Peyer's patch (tissue), 4 donors: ENCODE data around the gene TKFC.

ENCODE experiments used
- POLR2A ChIP-seq, 2 donors: fragments of 450-650 bp; IDR thresholded peaks; one replicate each; pipeline ENCODE4 v1.5.1; 2017; ENCODE audit warnings: antibody characterized with exemption in 2 of 2, mild to moderate bottlenecking in 2 of 2, moderate library complexity in 2 of 2
- TF ChIP-seq, protein P1 (sequence below), 6 experiments: fragments of 450-650 bp in 4 of 6; fragments of 200-600 bp in 2 of 6; sonication (generic) in 1 of 6; IDR thresholded peaks; one replicate each; pipeline ENCODE4 v1.5.1; 2017 to 2019; ENCODE audit warnings: antibody characterized with exemption in 6 of 6, mild to moderate bottlenecking in 3 of 6, moderate library complexity in 1 of 6

DNA sequence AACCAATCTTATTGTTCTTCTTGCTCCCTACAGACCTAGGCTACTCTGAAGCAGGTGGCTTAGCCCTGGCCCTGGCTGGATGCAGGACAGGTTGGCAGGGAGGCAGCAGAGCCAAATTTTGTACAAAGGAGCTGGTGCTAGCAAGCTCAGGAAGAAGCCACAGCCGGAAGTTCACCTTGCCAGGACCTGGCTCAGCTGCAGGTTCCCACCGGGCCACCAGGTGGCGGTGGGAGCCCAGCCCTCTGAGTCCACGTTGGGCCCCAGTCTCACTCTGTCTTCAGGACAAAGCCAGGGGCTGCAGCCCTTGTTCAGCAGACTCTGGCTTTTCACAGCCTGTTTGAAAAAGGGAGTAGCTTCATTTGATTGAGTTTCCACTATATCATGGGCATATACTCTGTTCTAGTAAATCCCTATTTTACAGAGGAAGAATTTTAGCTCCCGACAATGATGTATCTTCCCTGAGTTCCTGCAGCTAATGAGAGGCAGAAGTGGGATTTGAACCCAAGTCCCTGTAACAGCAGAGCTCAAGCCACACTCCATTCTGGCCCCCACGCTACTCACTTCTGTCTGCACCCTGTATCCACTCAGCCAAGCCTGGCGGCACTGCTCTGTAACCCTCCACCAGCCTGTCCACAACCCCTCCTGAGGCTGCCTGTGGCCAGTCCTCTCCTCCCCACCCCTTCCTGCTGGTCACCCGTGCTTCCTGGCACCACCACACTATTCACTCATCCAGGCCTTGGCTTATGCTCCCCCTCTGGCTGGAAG, 3.3 kb downstream of the TKFC start:
- TF ChIP-seq, protein P1, sequence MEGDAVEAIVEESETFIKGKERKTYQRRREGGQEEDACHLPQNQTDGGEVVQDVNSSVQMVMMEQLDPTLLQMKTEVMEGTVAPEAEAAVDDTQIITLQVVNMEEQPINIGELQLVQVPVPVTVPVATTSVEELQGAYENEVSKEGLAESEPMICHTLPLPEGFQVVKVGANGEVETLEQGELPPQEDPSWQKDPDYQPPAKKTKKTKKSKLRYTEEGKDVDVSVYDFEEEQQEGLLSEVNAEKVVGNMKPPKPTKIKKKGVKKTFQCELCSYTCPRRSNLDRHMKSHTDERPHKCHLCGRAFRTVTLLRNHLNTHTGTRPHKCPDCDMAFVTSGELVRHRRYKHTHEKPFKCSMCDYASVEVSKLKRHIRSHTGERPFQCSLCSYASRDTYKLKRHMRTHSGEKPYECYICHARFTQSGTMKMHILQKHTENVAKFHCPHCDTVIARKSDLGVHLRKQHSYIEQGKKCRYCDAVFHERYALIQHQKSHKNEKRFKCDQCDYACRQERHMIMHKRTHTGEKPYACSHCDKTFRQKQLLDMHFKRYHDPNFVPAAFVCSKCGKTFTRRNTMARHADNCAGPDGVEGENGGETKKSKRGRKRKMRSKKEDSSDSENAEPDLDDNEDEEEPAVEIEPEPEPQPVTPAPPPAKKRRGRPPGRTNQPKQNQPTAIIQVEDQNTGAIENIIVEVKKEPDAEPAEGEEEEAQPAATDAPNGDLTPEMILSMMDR (IDR thresholded peaks at IDR 0.05), result peak; percentile 98 to 99 (median 98)
- TF ChIP-seq POLR2A (IDR thresholded peaks at IDR 0.05), result no peak
